HG03060 (cell line): ENCODE results near the gene PRKG1.

Experiments used
- ATAC-seq: cut with Tn5 transposase; IDR thresholded peaks from one replicate; pipeline ENCODE4 v1.9.1; 2021; ENCODE audit warnings: low read depth, moderate number of reproducible peaks; ENCODE audit not compliant: unreplicated experiment

Gene PRKG1

DNA sequence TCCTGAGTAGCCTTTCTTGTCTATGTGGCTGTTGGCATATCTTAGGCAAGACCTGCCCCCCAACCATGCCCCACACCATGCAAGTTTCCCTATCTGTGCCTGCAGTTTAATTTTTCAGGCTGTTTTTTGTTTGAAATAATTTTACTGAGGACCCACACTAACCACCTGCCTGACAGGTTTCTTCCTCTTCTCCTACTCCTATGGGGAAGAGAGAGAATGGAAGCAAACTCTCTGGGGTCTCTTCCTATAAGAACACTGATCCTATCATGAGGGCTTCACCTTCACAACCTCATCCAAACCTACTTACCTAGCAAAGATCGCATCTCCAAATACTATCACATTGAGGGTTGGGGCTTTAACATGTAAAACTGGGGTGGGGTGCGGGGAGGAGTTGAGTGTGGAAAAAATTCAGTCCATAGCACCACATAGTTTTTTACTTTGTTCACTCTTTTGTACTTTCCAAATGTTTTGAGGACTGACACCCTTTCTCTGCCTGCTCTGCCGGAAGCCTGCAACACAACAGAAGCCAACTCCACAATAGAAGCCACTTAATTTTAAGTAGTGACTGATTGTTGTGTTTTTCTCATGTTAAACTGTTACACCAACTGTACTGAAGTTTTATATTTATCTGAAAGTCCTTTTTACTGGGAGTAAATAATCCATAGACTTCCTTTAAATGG is 692.3 kb downstream of the PRKG1 start:
- no peak for ATAC-seq

DNA sequence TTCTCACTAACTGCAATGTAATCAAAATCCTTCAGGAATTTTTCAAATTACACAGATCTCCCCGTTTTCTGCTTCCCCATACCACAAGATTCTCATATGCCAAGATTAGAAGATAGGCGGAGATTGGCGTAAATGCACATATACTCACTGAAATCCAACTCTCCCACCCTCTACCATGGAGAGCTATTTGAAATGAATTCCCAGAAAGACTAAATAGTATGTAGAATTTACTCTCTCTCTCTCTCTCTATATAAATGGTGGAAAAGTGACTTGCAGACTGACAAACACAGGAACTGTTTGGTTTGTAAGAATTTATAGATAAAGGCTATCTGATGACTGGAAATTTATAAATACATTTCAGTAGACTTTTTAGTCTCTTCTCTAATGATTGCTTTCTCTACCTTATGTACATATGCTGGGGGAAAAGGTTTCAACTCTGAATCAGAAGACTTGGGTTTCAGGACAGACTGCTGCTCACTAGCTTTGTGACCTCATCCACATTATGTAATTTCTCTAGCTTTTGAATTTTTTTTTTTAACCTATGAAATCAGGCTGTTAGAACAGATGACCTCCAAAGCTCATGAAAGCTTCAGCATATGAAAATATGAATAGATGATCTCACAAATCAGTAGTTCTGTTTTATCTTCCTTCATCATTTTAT is 692.9 kb downstream of the PRKG1 start:
- ATAC-seq: no peak

DNA sequence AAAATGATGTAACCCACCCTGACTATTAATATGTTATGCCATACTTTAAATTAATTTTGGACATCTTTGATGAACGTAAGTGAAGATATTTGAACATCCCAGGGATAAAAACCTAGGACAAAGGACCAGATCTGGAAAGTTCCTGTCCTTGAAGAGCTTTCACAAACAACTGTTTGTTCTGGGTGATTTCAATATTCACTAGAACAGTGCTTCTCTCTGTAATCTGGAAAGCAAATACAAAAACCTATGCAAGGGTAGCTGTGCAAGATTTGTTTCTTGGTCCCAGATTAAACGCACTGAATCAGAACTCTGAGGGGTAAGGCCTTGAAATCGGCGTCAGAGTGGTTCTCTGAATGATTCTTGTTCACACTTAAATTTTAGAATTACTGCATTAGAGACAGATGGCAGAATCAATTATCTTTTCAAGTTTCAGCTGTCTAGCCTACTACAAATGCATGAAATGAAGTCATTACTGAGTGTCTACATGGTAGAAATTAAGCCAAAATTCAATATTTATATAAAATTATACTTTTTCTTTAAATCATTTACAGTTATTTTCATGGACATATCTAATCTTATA is 694.7 kb downstream of the PRKG1 start:
- no peak for ATAC-seq

GRCh38 chr10:51770709-51771108 is 696.4 kb downstream of the PRKG1 start:
- ATAC-seq: no peak

DNA sequence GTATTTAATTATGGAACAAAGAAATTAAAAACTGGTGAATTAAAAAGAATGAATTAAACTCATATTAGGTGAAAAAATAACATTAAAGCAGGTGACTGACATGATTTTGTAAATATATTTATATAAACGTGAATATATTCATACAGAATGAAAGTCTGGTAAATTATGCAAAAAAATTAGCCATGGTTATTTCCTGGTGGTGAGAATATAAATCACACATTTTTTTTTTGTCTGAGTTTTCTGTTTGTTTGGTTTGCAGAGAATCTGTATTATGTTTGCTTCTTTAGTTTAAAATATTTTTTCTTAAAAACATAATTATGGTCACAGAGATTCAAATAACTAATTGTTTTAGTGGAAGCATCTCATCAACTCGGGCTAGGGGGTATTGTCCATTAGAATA is 698.1 kb downstream of the PRKG1 start:
- no peak for ATAC-seq

GRCh38 chr10:51773681-51774080 is 699.4 kb downstream of the PRKG1 start:
- ATAC-seq: no peak

DNA sequence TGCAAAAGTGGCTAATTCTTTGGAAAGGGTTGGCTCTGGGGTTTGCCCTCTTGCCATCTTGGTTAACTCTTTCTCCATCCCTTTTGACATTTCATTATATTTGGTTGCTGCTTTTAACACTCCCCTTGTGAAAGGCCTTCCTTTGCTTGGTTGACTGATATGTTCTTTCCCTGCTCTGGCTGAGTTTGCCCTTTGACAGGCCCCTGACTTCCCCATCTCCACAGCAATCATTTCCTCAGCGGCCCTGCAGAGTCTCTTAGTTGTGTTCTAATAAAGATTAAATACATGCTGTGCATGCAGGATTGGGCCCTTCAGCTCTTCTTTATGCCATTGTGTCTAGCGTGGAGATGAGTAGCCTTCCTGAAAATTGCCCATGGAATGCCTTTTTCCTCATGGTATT is 709.7 kb downstream of the PRKG1 start:
- no peak for ATAC-seq

DNA sequence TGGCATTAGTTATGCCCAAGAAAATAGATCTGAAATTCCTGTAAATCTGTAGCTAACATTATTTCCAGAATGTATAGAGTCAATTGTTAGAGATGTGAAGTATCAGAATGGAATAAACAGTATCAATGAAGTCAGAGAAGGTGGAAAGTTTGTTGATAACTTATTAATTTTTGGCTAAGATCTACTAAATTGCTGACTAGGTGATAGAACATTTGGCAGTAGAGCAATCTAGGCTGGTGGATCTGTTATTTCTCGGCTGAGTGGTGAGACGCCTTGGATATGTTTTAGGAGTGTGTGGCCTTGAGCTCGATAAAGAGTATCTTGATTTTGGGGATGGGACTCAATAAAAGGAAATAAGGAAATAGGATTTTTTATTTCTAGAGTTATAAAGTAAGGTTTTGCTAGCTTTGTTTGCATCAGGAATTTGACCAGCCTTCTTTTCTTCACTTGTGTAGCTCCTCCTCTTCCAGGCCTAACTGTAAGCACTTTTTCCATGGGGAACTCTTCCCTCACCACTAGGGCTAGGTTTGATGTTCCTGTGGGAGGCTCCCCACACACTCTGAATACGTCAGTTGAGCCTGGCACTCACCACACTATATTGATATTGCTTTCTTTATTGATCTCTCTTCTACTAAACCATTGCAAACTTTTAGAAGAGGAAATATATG is 711.9 kb downstream of the PRKG1 start:
- ATAC-seq: no peak

GRCh38 chr10:51786684-51787035 is 712.4 kb downstream of the PRKG1 start:
- no peak for ATAC-seq

DNA sequence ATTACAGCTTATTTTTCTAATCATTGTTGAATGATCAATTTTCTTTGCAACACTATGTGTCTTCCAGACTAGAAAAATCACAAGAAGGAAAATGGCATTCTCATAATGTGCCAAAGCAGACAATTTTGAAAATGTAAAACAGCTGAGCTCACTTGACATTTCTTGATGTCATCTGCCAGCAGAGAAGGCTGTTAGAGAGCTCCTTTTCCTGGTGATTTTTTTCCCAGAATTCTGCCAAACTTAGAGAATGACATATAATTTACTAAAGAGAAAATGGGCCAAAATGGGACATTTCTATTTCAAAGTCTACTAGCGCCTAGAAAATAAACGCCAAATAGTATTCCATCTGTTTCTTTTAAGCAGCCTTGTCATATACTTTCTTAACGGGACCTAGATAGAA is 714.0 kb downstream of the PRKG1 start:
- no peak for ATAC-seq

DNA sequence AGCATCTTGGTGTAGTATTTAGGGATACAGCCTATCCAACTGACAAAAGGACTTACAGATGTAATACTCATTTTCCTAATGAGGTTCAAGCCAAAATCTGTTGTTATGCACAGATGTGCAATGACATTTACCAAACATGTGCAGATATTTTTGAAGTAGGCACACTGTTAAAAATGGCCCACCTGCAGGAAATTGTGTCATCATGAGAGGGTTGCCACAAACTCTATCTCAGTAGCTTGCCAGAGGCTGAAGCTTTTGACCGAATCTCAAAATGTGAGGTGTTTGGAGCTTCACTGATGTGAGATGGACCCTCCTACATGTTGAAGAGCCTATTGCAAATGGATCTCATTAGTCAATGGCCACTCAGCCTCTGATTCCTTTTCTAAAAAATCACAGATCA is 714.8 kb downstream of the PRKG1 start:
- no peak for ATAC-seq

DNA sequence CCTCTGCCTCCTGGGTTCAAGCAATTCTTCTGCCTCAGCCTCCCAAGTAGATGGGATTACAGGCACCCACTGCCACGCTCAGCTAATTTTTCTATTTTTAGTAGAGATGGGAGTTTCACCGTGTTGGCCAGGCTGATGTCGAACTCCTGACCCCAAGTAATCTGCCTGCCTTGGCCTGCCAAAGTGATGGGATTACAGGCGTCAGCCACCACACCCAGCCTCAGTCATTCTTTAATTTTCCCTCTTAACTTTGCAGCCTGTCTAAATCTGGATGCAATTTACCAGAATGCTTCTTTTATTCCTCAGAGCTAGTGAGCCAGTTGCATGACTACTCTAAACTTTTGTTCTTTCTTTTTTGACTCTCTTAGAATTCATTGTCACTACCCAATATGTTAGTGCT is 715.6 kb downstream of the PRKG1 start:
- ATAC-seq: no peak

- ATAC-seq: no peak
Observed at GRCh38 chr10:51792678-51793077, 718.4 kb downstream of the PRKG1 start.

GRCh38 chr10:51800121-51800520 is 725.8 kb downstream of the PRKG1 start:
- no peak for ATAC-seq

GRCh38 chr10:51800725-51801424 is 726.6 kb downstream of the PRKG1 start:
- no peak for ATAC-seq

DNA sequence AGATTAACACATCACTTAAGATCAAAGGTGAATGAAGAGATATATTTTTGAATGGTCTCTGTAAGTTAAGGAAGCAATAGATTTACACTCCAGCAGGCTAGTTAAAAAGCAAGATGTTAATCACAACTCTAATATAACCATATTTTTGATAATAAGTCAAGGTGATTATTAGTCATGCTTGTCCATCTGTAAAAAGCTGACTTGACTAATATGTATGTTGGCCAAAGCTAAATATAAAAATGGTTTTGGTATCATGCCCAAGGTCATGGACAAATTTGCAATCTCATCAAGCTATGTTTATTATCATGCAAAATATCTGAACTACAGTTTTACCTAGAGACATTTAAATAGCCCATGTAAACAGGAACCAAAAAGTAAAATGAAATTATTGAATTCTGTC is 727.7 kb downstream of the PRKG1 start:
- no peak for ATAC-seq

GRCh38 chr10:51804866-51805265 is 730.6 kb downstream of the PRKG1 start:
- ATAC-seq: no peak

GRCh38 chr10:51806079-51806835 is 732.0 kb downstream of the PRKG1 start:
- no peak for ATAC-seq

DNA sequence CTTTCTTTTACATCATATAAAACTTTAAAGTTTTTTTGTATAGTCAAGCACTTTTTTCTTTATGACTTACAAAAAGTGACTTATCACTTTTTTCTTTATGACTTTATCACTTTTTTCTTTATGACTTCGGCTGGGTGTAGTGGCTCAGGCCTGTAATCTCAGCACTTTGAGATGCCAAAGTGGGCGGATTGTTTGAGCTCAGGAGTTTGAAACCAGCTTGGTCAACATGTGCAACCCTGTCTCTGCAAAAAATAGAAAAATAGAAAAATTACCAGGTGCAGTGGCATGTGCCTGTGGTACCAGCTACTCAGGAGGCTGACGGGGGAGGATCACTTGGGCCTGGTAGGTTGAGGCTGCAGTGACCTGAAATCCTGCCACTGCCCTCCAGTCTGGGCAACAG is 733.9 kb downstream of the PRKG1 start:
- no peak for ATAC-seq

- ATAC-seq: no peak
Observed at GRCh38 chr10:51815723-51816122, 741.4 kb downstream of the PRKG1 start.
